ENCODE data around the gene POLA1. TPM values are rescaled to one million over a fixed set of nuclear protein-coding genes. Genes with fewer than 3 reads are reported as not detected.

Gene POLA1
- polyA plus RNA-seq, 1 experiment: 2.5 TPM

DNA sequence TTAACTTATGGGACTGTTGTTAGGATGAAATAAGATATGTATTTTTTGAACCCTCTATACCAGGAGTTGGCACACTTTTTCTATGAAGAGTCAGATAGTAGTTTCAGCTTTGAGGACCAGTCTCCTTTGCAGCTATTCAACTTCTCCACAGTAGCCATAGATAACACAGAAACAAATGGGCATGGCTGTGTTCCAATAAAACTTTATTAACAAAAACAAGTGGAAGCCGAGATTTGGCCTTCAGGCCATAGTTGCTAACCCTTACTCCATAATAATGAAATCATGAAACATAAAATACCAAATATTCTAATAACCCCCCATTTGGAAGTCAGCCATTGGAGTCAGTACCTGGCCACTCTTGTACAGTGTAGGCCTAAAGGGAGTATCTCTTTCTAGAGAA is 291.4 kb downstream of the POLA1 start:
- Histone ChIP-seq H3K27me3 (ENCODE audit: control insufficient read depth, insufficient read depth, low read length) (no peaks in the 10 kb centered on the region), H3K36me3 (ENCODE audit: control insufficient read depth, insufficient read depth, low read length) (no peaks in the 10 kb centered on the region), H3K4me3 (ENCODE audit: low read depth, low read length) (no peak overlapping the region)
- TF ChIP-seq, protein P1, sequence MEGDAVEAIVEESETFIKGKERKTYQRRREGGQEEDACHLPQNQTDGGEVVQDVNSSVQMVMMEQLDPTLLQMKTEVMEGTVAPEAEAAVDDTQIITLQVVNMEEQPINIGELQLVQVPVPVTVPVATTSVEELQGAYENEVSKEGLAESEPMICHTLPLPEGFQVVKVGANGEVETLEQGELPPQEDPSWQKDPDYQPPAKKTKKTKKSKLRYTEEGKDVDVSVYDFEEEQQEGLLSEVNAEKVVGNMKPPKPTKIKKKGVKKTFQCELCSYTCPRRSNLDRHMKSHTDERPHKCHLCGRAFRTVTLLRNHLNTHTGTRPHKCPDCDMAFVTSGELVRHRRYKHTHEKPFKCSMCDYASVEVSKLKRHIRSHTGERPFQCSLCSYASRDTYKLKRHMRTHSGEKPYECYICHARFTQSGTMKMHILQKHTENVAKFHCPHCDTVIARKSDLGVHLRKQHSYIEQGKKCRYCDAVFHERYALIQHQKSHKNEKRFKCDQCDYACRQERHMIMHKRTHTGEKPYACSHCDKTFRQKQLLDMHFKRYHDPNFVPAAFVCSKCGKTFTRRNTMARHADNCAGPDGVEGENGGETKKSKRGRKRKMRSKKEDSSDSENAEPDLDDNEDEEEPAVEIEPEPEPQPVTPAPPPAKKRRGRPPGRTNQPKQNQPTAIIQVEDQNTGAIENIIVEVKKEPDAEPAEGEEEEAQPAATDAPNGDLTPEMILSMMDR (IDR thresholded peaks at IDR 0.05; ENCODE audit: insufficient read depth, low read depth, low read length): no peak
- no peak for DNase-seq (ENCODE audit: low read depth)
- ChIA-PET POLR2A (no interaction called here), CTCF (no interaction called here)

DNA sequence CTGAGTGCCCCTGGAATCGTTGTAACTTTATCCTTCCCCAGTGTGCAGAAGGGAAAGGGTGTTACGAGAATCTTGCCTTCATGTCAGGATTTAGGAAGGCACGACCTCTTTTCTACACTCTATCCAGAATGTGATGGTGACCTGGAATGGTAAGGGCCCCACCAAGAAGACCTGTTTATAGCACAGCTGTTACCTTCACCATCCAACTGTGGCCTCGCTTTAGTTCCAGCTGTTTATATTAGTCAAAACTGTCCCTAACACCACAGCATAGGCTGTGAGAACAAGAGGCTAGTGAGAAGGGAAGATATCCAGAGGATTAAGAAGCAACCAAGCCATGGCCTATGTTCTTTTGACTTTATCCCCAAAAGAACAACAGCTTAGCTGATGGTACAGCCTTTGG is 294.0 kb downstream of the POLA1 start:
- DNase-seq (ENCODE audit: low read depth): no peak
- TF ChIP-seq, protein P1 (IDR thresholded peaks at IDR 0.05; ENCODE audit: insufficient read depth, low read depth, low read length): no peak
- CTCF ChIA-PET: no interaction called here
- H3K4me3 ChIP-seq (ENCODE audit: low read depth, low read length): no peak overlapping the region
- no peaks in the 10 kb centered on the region for H3K36me3 ChIP-seq (ENCODE audit: control insufficient read depth, insufficient read depth, low read length)
- no peaks in the 10 kb centered on the region for H3K27me3 ChIP-seq (ENCODE audit: control insufficient read depth, insufficient read depth, low read length)
- POLR2A ChIA-PET: no interaction called here

DNA sequence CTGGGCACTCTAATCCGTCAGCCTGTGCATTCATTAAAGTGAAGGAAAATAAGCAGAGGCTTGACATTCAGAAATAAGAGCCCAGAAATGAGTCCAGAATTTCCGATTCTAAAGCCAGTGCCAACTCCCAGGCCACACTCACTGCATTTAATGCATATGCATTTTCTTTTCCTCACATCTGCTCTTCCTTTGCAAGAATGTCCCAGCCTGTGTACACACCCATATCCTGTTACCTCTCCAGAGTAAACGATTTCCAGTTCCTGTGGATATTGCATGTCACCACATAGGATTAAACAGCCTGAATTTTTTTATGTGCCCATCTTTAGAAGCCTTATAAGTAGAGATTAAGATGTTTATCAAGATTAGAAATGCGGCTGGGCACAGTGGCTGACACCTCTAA is 294.6 kb downstream of the POLA1 start:
- Histone ChIP-seq H3K36me3 (ENCODE audit: control insufficient read depth, insufficient read depth, low read length) (no peaks in the 10 kb centered on the region), H3K4me3 (ENCODE audit: low read depth, low read length) (no peak overlapping the region), H3K27me3 (ENCODE audit: control insufficient read depth, insufficient read depth, low read length) (no peaks in the 10 kb centered on the region)
- no peak for DNase-seq (ENCODE audit: low read depth)
- TF ChIP-seq, protein P1 (IDR thresholded peaks at IDR 0.05; ENCODE audit: insufficient read depth, low read depth, low read length): no peak
- CTCF ChIA-PET: no interaction called here
- POLR2A ChIA-PET: no interaction called here

DNA sequence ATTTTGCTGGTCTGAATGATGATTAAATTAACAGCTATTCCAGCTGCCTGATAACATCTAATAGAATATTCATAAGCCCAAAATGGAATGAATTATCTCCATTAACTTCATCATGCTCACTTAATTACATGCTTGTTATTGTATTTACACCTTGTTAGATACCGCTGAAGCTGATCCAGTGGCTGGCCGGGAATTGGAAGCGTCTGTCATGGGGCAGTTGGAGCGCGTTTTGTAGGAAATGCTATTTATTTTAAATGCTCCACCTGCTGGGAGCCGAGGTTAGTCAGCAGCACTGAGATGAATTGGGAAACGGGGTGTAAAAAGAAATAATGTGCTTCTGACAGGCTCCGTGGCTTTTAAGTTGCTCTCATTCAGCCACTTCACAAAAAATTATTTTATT is 296.8 kb downstream of the POLA1 start:
- no peak overlapping the region for H3K4me3 ChIP-seq (ENCODE audit: low read depth, low read length)
- H3K36me3 ChIP-seq (ENCODE audit: control insufficient read depth, insufficient read depth, low read length): no peaks in the 10 kb centered on the region
- DNase-seq (ENCODE audit: low read depth): no peak
- ChIA-PET POLR2A (no interaction called here), CTCF (interaction anchor here (0.9 kb wide), 1 partner anchor 26 kb away, joined by 3 read pairs; no protein-coding TSS in a partner anchor)
- TF ChIP-seq, protein P1 (IDR thresholded peaks at IDR 0.05; ENCODE audit: insufficient read depth, low read depth, low read length): no peak
- H3K27me3 ChIP-seq (ENCODE audit: control insufficient read depth, insufficient read depth, low read length): no peaks in the 10 kb centered on the region

DNA sequence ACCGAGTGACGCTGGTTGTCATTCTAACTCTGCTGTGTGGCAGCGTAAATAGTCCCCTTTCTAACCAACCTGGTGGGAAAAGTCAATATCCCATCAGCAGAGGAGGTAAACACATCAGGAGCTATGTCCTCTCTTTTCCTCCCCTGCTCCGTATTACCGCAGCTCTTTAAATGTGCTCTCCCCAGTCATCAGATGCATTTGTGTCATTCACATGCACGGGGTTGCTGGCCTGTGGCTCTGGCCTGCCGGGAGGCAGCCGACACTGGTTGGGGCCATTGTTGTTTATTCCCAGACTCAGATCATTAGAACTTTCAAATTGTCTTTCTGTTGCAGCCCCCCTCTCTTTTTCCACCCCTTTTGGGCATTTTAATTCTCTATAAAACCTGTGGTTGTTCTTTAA is 300.2 kb downstream of the POLA1 start:
- Histone ChIP-seq H3K27me3 (ENCODE audit: control insufficient read depth, insufficient read depth, low read length) (no peaks in the 10 kb centered on the region), H3K36me3 (ENCODE audit: control insufficient read depth, insufficient read depth, low read length) (no peaks in the 10 kb centered on the region), H3K4me3 (ENCODE audit: low read depth, low read length) (no peak overlapping the region)
- POLR2A ChIA-PET: no interaction called here
- TF ChIP-seq, protein P1 (IDR thresholded peaks at IDR 0.05; ENCODE audit: insufficient read depth, low read depth, low read length): no peak
- DNase-seq (ENCODE audit: low read depth): no peak
- CTCF ChIA-PET: interaction anchor here (1.0 kb wide), 1 partner anchor 17 kb away, joined by 3 read pairs; no protein-coding TSS in a partner anchor
